NOMO-1 (cell line): ENCODE data around the gene SYNM.

Source experiments
- DNase-seq, 2 experiments: peaks; one replicate each; lab custom pipeline; 2025; ENCODE audit not compliant: unreplicated experiment in 2 of 2; lab: John Stamatoyannopoulos, UW

Gene SYNM

GRCh38 chr15:99138491-99138982, 33.7 kb downstream of the SYNM start:
- DNase-seq = no peak

GRCh38 chr15:99139276-99139675, 34.4 kb downstream of the SYNM start:
- no peak for DNase-seq

GRCh38 chr15:99140590-99140989, 35.7 kb downstream of the SYNM start:
- no peak for DNase-seq

GRCh38 chr15:99141943-99142342, 37.1 kb downstream of the SYNM start:
- DNase-seq = no peak

- no peak for DNase-seq
These were observed 37.7 kb downstream of the SYNM start for GRCh38 chr15:99142562-99142961.

- no peak for DNase-seq
These were observed 38.4 kb downstream of the SYNM start for GRCh38 chr15:99143242-99143641.

- no peak for DNase-seq
These were observed 39.1 kb downstream of the SYNM start for GRCh38 chr15:99143655-99144610.

GRCh38 chr15:99145005-99145404, 40.1 kb downstream of the SYNM start:
- DNase-seq = no peak

GRCh38 chr15:99145778-99146177, 40.9 kb downstream of the SYNM start:
- no peak for DNase-seq

- no peak for DNase-seq
These were observed 41.8 kb downstream of the SYNM start for GRCh38 chr15:99146661-99147060.

GRCh38 chr15:99148851-99149276, 44.0 kb downstream of the SYNM start:
- DNase-seq = no peak

GRCh38 chr15:99149366-99149765, 44.5 kb downstream of the SYNM start:
- no peak for DNase-seq

- DNase-seq = no peak
These were observed 46.3 kb downstream of the SYNM start for GRCh38 chr15:99151156-99151555.

- no peak for DNase-seq
These were observed 48.2 kb downstream of the SYNM start for GRCh38 chr15:99153026-99153535.

GRCh38 chr15:99154271-99154670, 49.4 kb downstream of the SYNM start:
- no peak for DNase-seq

GRCh38 chr15:99155961-99156443, 51.1 kb downstream of the SYNM start:
- no peak for DNase-seq

GRCh38 chr15:99157456-99157855, 52.6 kb downstream of the SYNM start:
- no peak for DNase-seq

- no peak for DNase-seq
These were observed 53.9 kb downstream of the SYNM start for GRCh38 chr15:99158626-99159412.

GRCh38 chr15:99163271-99164062, 58.6 kb downstream of the SYNM start:
- no peak for DNase-seq

- DNase-seq = no peak
These were observed 59.2 kb downstream of the SYNM start for GRCh38 chr15:99164119-99164518.
